Left forelimb (tissue), 1 donor: ENCODE data around the gene ABHD17B.
A peak's percentile ranks its signal among the peaks of the same experiment; 100 is the strongest.
"Not testable (repeated sequence)": the region's sequence is repeated elsewhere in the genome, so short reads cannot be mapped to it uniquely, and the experiment has no call there.

Experiments used
- DNase-seq: peaks from one replicate; pipeline ENCODE4 v3.0.0-alpha.2; 2018; ENCODE audit warnings: low spot score

The ABHD17B gene

GRCh38 chr9:71915495-71915894 is 4.5 kb upstream of the ABHD17B start:
- no peak for DNase-seq

DNA sequence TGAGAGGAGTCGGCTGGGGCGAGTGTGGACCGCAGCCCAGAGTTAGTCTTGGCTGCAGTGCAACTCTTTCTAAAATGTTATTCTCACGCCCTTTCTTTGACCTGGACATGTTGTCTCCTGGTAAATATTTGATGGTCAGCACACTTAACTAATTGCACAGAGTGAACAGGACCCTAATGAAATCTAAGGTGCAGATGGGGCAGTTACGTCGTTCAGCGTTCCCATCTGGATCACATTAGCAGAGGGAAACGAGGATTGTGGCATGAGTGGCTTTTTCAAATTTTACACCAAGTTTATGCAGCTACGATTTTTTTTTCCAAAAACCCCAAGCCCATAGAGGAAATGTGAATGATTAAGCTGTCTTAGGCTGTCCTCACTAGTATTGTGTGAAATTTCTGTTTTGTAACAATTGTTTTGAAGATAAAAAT is 929 bp upstream of the ABHD17B start:
- DNase-seq, result no peak

DNA sequence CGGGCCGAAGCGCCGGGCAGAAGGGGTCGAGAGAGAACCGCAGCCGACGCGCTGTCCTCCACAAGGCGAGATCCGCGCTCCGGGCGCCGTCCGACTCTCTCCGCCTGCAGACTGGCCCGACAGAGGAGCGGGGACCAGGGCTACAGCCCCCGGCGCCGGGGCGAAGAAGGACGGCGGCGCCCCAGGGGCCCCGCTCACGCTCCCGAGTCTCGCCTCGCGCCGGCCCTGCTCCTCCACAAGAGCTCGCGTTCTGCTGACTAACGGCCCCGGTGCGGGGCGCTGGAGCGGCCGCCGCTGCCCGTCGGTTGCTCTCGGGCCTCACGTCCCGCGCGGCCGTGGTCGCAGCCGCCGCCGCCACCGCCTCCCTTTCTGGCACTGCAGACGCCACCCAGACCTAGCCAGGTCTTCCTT is 338 bp downstream of the ABHD17B start:
- DNase-seq, result no peak

- peak; percentile 80 for DNase-seq
These were observed 925 bp downstream of the ABHD17B start for GRCh38 chr9:71909887-71910649.

- DNase-seq, result no peak
These were observed 2.2 kb downstream of the ABHD17B start for GRCh38 chr9:71908825-71909224.

GRCh38 chr9:71904076-71904475 is 6.9 kb downstream of the ABHD17B start:
- no peak for DNase-seq

GRCh38 chr9:71901695-71902597 is 9.0 kb downstream of the ABHD17B start:
- no peak for DNase-seq

DNA sequence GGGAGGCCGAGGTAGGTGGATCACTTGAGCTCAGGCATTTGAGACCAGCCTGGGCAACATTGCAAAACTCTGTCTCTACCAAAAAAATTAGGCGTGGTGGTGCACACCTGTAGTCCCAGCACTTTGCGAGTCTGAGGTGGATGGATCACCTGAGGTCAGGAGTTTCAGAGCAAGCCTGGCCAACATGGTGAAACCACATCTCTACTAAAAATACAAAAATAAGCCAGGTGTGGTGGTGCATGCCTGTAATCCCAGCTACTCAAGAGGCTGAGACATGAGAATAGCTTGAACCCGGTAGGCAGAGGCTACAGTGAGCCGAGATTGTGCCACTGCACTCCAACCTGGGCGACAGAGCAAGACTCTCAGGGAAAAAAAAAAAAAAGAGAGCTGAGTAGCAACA is 12.2 kb downstream of the ABHD17B start:
- DNase-seq, result not testable (repeated sequence)

DNA sequence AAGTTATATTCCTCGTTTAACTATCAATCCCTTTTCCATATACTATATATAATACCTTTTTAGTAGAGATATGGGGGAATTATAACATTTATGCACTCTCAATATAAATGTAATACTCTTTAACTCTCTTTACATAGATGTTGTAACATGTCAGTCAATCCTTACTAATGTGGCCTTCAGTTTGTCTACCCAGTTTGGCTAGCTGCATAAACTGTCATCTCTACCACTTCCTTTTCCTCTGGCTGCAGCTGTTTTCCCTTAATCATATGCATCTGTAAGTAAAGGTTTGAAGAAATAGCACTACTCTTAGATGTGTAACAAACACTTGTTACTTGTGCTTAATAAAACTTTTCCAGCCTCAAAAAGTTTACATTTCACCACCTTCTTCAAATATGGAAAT is 13.4 kb downstream of the ABHD17B start:
- DNase-seq, result no peak

DNA sequence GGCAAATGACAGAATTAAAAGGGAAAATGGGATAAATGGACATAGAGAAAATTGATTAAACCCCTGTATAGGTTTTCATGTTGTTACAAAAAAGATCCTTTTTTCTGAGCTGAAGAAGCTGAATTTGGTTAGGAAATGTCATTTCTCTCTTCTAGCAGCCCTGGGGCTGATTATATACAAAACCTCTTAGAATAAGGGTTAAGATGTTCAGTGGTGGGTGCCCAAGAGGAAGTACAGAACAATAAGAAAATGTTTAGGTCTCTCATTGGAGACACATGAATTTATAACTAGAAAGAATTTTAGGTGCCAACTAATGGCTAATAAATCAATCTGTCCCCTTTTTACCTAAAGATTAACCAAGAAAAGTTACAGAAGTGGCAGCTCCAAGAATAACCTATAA is 14.2 kb downstream of the ABHD17B start:
- no peak for DNase-seq

DNA sequence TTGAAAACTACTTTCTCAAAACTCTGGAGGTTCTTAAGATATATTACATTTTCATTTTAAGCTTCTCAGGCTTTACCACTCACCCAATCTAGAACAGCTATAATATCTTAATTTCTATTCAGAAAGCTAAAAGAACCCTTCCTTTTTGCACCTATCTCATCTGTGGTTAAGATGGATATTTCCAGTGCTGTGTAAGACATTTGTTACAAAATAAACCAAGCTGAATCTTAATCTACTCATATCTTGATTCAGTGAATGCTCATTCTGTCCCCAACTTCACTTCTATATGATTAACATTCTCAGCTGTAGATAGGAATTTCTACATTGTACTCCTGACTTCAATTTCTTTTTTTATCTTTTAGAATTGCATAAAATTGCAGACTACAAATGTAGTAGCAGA is 15.0 kb downstream of the ABHD17B start:
- DNase-seq, result no peak

DNA sequence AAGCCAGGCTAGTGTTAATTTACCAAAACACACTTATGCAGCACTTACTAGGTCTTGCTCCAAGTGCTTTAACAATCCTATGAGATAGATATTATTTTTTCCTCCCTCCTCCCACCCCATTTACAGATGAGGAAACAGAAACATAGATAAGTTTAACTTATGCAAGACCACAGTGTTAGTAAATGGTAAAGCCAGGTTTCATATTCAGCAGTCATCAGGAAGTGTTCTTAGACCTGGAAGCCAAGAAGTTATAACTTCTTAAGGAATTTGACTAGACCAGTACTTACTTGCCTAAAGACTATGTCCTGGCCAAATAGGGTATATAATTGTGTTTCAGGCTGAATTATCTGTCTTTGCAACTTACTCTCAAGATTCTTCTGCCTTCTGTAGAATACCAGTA is 15.9 kb downstream of the ABHD17B start:
- no peak for DNase-seq

- DNase-seq, result no peak
These were observed 19.3 kb downstream of the ABHD17B start for GRCh38 chr9:71891557-71892189.

GRCh38 chr9:71890042-71890679 is 20.8 kb downstream of the ABHD17B start:
- DNase-seq, result no peak

GRCh38 chr9:71887362-71887761 is 23.6 kb downstream of the ABHD17B start:
- no peak for DNase-seq

DNA sequence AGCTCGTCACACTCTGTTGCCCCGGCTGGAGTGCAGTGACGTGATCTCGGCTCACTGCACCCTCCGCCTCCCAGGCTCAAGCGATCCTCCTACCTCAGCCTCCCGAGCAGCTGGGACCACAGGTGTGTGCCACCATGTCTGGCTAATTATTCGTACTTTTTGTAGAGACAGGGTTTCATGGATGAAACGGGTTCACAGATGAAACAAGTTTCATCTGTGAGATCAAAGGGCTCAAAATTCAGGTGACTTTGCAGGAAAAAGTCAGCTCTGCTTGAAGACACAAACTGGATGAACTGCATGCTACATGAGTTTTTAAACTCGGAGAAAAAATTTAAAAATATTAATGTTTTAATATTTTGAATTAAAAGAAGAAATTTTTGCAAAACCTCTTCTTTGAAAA is 24.5 kb downstream of the ABHD17B start:
- DNase-seq, result no peak

DNA sequence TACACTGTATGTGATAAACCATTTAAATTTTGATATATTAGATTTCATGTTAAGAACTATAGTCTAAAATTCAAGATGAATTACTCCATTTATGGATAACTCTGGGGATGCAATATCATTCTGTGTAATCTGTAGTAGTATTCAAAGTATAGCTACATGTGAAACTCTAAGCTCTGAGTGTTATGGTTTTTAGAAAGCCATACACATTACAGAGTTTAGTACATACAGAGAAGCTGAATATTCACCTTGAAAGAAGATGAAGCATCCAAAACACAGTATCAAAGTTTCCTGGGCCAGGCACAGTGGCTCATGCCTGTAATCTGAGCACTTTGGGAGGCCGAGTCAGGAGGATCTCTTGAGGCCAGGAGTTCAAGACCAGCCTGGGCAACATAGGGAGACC is 25.0 kb downstream of the ABHD17B start:
- no peak for DNase-seq

DNA sequence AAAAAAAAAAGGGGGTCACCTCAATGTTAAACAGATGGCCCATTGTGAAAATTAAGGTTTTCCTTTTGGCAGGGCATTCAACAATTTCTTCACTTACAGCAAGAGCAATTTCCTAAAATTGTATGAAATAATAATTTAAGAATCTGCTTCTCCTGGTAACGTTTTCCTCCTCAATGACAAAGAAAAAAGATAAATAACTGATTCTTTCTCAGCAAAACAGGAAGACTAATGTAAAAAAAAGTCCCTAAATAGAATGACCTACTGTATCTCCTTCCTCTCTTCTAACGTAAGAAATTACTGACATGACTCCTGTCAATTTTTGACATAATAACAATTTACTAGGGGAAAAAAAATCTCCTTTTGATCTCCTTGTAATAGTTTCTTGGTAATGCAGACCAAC is 25.5 kb downstream of the ABHD17B start:
- no peak for DNase-seq

DNA sequence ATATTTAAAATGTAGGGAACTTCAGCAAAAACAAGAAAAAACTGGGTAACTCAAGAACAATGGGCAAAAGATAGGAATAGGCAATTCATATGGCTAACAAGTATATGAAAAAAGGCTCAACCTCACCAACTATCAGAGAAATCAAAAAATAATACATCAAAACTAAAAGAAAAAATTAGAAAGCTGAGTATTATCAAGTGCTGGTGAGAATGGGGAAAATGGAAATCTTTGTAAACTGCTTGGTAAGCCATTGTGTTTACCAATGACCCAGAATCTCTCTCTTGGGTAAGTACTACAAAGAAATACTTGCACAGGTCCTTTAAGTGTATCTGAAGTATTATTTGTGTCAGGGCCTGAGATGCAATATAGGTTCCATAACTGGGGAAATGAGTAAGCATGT is 27.0 kb downstream of the ABHD17B start:
- DNase-seq, result no peak

DNA sequence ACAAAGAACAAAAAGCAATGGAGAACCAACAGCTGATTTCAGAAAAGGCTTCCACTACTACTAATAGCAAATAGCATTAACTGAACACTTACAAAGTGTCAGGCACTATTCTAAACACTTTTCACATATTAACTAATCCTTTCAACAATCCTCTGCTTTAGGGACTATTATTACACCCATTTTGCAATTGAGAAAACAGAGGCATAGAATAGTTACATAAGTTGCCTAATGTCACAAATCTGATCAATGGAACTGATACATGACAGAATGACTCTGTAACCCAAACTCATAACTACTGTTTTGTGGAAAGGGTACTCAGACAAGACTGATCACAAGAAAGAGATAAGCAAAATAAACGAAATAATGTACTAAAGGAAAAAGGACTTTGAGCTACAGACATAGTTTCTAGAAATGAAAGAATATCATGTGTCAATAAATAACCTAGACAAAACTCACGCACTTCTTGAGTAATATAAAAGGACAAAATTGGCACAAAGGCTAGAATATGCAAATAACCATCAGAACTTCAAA is 31.3 kb downstream of the ABHD17B start:
- DNase-seq, result no peak

DNA sequence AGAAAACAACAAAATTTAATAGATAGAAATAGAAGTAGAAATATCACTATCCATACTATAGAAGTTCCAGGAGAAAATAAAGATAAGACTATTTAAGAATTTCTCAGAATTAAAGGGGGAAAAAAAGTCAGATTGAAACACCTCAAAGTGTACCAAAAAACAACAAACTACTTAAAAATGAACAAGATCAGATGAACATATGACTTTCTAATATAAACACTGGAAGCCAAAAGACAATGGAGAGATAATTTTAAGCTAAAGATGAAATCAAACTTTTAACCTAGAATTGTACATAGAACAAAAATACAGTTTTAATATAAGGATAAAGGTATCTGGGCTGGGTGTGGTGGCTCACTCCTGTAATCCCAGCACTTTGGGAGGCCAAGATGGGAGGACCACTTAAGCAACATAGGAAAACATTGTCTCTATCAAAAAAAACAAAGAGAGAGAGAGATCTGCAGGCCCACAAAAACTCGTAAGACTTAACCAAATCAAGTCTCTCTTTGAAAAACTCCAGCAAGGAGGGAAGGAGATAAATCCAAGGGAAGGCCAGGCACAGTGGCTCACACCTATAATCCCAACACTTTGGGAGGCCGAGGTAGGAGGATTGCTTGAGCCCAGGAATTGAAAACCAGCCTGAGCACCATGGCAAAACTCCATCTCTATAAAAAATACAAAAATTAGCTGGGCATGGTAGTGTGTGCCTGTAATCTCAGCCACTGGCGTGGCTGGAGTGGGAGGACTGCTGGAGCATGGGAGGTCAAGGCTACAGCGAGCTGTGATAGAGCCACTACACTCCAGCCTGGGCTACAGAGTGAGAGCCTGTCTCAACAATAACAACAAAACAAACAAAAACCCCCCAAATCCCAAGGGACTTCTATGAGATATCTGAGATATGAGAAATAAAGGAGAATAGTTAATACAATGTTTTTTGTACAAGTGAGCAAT is 32.4 kb downstream of the ABHD17B start:
- no peak for DNase-seq
